Esophagus squamous epithelium (tissue), 4 donors: ENCODE data around the gene STAG1.

ENCODE experiments used
- POLR2A ChIP-seq, 4 donors: fragments of 450-650 bp; IDR thresholded peaks; one replicate each; pipeline ENCODE4 v1.6.1; 2017; ENCODE audit warnings: antibody characterized with exemption in 4 of 4, mild to moderate bottlenecking in 4 of 4, moderate library complexity in 3 of 4
- TF ChIP-seq, protein P1 (sequence below), 6 experiments: fragments of 450-650 bp in 4 of 6; fragments of 200-600 bp in 2 of 6; sonication (generic) in 2 of 6; IDR thresholded peaks; one replicate each; pipeline ENCODE4 v1.5.1; 2016 to 2019; ENCODE audit warnings: antibody characterized with exemption in 6 of 6, mild to moderate bottlenecking in 4 of 6, moderate library complexity in 4 of 6

GRCh38 chr3:136476280-136476679 lies 275.9 kb downstream of the STAG1 start:
- TF ChIP-seq, protein P1, sequence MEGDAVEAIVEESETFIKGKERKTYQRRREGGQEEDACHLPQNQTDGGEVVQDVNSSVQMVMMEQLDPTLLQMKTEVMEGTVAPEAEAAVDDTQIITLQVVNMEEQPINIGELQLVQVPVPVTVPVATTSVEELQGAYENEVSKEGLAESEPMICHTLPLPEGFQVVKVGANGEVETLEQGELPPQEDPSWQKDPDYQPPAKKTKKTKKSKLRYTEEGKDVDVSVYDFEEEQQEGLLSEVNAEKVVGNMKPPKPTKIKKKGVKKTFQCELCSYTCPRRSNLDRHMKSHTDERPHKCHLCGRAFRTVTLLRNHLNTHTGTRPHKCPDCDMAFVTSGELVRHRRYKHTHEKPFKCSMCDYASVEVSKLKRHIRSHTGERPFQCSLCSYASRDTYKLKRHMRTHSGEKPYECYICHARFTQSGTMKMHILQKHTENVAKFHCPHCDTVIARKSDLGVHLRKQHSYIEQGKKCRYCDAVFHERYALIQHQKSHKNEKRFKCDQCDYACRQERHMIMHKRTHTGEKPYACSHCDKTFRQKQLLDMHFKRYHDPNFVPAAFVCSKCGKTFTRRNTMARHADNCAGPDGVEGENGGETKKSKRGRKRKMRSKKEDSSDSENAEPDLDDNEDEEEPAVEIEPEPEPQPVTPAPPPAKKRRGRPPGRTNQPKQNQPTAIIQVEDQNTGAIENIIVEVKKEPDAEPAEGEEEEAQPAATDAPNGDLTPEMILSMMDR (IDR thresholded peaks at IDR 0.05): no peak
- no peak for TF ChIP-seq POLR2A (IDR thresholded peaks at IDR 0.05)
